ENCODE measurements around the gene LRRC59.
A peak's percentile ranks its signal among the peaks of the same experiment; 100 is the strongest.

LRRC59 gene

DNA sequence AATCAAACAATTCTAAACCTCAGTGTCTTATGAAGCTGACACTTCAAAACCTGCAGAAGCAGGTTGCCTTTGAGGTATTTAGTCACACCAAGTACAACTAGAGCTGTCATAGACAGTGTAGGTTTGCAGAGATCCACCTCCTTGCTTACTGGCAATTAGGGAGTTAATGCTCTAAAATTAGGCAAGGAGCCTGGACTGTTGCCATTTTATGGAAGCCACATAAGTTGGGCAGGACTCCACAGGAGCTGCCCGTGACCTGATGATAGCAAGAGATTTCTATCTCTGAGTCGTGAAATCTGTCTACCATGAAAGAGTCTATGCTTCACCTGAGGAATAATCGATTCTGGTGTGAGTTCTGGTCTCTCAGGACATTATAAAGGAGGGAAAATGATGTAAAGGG, 15.4 kb downstream of the LRRC59 start:
- no peak for DNase-seq

DNA sequence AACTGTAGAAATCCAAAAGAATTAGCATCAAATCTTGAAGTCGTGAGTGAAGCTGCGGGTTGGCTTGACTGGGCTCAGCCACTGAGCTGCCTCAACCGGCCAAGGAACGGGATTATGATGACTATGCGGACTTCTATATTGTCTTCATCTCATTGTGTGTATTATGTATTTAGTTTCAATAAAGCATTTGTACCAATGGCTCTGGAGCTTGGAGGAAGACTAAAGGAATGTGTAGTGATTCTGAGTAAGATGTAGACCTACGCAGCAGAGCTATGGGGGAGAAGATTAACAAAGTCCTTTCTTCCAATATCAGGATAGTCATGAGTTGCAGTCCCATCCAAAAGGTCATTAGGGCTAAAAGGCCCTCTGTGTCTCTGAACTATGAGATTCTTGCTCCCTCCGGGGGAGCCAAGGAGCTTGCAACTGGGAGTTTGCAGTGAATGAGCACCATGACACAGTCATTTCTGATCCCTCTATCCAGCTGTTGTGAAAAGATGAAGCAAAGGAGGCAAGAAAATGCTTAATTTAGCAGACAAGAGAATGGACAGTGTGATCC, 16.0 kb downstream of the LRRC59 start:
- no peak for DNase-seq

DNA sequence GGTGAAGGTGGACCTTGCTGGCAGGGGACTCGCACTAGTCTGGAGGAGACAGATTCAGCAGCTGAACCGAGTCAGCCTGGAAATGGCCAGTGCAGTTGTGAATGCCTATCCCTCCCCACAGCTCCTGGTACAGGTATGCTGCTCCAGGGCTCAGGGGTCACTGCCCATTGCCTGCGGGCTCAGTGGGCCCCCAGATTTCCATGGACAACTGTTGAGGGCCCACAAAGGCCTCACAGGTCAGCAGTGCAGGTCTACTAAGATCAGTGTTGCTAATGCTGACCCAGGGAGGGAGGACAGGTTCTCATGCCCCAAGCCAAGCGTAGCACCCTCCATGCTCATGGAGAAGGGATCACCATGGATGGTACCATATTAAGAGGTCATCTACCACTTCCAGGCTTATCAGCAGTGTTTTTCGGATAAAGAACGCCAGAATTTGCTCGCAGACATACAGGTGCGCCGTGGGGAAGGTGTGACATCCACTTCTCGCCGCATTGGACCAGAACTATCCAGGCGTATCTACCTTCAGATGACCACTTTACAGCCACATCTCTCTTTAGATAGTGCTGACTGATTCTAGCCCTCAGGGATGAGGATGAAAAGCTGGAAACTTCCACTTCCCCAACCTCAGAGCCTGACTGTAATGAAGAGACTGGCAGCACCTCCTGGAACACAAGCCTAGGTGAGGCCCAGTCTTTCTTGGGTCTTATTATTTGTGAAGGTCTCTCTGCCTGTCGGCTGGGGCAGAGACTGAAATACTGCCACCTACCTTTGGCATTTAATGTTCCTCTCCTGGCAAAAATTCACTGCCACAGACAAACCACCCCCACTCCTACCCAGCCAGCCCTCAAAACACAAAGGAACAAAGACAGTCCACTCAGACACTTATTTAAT, 16.7 kb downstream of the LRRC59 start:
- no peak for DNase-seq

DNA sequence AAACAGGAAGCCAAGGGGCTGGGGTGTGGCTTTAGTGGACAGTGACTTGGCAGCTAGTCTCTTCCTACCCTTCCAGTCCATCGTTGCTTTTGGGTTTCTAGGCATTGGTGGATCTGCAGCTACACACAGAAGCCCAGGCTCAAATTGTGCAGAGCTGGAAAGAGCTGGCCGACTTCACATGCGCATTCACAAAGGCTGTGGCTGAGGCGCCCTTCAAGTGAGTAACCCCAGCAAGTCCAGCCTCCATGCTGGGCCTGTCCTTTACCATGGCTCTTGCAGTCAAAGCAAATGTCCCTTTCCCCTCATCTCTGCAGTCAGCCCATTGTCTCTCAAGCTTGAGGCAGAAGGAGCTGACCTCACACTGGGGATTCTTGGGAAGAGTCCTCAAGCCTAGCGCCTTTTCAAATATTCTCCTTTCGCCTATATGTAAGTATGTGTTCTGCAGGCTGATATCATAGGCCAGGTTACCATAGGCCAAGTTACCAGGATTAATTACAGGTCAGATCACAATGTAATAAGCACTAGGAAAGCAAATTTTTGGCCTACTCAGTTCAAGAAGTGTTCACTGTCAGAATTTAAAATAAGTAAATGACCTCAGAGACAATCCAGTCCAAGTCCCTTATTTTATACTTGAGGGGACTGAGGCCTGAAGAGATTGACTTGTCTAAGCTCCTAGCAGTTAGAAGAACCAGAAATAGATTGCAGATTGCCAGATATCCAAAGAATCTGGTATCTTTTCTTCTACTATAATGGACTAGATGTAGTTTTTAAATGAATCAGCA, 17.8 kb downstream of the LRRC59 start:
- DNase-seq = no peak

DNA sequence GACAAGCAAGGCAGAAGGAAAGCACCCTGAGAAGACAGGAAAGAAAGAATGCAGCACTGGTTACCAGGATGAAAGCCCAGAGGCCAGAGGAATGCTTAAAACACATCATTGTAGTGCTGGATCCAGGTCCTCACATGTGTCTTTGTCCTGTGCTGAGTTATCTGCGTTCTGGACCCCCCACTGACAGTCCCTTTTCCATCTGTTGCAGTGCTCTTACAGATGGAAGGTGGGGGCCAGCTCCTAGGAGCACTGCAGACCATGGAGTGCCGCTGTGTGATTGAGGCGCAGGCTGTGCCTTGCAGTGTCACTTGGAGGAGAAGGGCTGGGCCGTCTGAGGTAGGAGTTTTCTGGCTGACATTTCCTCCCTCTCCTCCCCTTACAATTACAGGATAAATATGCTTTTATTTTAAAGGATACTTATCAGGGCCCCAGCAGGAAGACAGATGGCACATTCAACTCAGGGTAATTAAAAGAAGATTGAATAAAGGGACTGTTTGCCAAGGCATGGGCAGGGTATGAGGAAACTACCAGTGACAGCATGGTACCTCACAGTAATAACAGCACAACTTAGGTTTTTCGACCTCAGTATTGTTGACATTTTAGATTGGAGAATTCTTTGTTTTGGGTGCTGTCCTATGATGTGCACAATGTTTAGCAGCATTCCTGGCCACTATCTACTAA, 21.3 kb downstream of the LRRC59 start:
- no peak for DNase-seq

DNA sequence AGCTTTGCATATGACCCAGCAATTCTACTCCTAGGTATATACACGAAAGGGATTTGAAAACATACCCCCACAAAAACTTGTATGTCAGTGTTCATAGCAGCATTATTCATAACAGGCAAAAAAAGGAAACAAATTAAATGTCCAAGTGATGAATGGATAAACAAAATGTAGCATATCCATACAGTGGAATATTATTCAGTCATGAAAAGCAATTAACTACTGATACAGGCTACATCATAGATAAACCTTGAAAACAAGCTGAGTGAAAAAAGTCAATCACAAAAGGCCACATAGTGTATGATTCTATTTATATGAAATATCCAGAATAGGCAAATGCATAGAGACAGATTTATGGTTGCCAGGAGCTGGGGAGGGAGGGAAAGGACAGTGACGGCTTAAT, 23.6 kb downstream of the LRRC59 start:
- DNase-seq = no peak

DNA sequence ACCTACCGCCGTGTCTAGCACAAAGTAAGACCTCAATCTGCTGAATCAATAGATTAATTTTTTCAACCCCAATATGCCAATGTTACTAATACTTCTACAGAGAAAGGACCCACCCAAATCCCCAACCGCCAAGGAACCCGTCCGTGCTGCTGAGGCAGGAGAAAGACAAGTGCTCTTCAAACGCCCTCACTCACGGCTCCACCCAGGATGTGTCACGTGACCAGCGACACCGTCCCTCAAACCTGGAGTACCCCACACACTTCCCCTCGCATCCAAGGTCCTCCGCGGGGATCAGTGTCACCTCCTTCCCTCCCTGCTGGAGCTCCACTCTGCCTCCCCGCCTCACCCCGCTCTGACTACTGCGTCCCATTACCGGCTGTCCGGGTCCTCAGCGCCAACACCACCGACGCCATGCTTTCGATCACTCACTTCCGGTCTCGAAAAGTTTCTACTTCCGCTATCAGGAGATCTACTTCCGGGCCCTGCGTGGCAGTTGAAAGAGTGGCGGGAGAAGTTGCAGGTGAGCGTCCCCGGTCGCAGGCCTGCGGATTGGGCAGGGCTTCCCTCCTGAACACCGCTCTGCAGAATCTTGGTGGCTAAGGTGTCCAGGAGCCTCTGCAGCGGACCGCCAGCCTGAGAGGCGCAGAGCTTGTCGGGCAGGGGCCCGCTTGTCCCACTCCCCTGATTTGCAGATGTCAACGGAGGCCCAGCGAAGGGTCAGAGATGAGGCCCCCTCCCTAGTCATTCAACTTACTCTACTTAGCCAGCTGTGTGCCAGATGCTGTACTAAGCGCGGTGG, 24.4 kb downstream of the LRRC59 start, which contains the start of the genes EME1 and MRPL27:
Gene EME1 (plus strand): TSS at position 472 of the 799 bp plus-strand sequence. CDS start 1,980 bp downstream, outside the sequence.
Gene MRPL27 (minus strand): TSS at position 427 of the 799 bp plus-strand sequence. CDS start 14 bp downstream, at position 413.
- peak; percentile 88 for DNase-seq

DNA sequence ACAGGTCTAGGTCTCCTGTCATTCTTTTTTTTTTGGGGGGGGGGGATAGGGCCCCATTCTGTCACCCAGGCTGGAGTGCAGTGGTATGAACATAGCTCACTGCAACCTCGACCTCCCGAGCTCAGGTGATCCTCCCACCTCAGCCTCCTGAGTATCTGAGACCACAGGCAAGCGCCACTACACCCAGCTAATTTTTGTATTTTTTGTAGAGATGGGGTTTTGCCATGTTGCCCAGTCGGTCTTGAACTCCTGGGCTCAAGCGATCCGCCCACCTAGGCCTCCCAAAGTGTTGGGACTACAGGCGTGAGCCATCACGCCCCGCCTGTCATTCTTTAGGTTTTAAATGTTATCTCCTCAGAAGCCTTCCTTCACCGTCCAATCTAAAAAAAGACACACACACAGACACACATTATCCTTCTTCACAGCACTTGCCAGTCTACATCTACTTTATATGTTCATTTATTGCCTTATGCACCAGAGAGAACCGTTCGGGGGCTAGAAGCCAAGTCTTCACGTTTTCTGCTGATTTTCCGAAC, 25.0 kb downstream of the LRRC59 start:
- DNase-seq = no peak

DNA sequence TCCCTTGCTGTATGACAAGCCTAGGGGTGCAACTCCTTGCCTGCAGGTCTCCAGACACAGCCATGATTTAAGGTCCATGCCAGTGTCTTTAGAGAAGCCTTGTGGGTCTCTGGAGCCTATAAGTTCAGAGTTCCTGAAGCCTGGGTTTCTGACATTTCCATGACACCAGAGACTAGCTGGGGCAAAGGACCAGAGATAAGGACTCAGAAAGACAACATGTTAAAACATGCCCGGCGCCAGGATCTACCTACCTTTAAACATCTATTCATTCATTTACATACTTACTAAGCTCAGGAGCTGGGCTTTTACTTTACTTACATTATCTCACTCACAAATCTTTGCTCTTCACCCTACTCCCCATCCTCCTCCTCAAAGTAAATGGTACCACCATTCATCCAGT, 25.8 kb downstream of the LRRC59 start:
- DNase-seq = no peak

DNA sequence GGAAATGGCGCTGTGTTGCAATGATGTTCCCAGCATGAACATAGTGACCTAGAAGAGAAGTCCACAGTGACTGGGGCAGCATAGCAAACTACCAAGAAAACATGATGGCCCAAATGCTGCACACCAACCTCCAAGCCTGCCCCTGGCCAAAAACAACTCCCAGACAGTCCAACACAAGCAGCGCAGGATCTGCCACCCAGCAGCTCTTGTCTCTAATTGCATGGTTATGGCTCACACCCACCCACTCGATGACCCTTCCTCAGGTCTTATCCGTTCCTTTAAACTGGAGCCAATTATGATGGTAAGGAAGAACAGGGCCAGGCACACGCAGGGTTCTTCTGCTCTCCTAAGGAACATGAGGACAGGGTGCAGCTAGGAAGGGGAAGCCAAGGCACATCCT, 27.3 kb downstream of the LRRC59 start:
- no peak for DNase-seq

DNA sequence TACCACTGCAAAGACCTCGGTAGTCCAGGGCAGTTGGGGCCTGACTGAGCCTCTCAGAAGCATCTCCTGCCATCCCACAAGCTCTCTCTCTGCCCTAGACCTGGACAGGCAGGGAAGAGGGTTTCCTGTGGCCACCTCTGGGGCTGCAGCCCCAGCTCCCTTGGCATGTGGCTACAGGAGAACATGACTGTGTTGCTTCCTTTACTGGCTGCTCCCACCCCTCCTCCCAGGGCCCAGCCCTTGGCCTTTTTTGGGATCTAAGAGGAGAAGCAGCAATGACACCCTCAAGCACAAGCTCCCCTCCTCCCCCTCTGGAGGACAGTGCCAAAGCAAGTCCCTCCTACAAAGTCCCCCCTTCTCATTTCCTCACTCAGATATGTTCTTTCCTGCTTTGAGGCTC, 29.9 kb downstream of the LRRC59 start:
- no peak for DNase-seq

DNA sequence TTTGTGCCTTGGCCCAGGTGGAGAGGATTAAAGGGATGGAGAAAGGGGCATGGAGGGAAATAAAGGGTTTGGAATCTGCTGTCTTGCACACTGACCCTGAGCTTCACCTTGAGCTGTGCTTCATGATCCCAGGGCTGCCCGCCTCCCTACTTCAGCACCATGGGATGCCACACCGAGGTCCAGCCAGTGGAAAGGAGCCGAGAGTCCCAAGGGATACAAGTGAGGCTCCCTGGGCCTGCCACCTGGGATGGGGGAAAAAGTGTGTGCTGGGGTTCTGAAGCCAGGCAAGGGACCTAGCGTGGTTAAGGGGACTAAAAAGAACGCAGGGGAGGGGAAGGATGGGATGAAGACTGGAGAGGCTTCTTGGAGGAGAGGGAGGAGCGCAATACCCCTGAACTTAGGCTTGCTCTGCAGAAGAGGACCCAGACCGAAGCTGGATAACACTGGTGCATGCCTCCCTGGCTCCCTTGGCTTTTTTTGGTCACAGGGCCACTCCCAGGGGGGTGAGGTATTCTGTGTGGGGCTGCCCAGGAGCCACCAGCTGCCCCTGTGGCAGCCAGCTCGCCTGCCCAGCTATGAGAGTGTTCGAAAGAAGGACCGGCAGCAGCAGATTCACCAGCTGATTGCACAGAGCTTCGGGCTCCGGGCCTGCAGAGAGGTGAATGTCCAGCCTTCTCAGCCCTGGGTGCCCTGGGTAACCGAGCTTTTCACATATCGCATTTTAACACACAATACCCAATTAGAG, 31.5 kb downstream of the LRRC59 start:
- no peak for DNase-seq

DNA sequence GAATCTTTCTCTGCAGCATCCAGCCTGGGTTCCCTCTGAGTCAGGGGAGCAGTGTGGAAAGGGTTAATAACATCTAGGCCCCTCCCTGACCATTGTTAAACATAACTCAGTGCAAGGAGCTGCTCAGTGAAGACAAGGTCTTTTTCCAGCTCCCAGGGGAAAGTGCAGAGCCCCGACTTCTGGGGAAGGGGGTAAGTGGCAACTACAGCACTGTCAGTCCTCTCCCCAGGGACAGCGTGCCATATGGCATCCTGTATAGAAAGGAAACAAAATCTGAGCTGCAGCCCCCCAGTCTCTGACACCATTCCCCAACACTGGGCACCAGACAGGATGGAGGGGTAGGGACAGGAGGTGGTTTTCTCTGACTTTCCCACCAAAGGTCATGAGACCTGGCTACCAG, 32.2 kb downstream of the LRRC59 start:
- no peak for DNase-seq

DNA sequence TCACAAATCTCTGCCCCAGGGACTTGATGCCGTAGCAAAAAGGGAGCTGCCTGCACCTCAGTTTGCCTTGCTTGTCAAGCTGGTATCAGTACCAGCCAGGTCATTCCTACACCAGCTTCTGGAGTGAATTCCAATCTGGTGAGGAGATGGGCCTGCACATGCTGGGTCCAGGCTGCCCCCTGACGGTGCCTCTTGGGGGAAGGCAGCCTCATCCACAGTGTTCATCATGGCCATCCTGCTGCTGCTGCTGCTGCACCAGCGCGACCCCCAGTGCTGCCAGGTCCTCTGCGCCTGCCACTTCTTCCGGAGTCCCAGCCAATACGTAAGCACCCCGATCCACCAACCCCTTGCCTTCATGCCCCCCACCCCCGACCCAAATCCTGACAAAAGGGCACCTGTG, 32.6 kb downstream of the LRRC59 start:
- DNase-seq = peak; percentile 40

DNA sequence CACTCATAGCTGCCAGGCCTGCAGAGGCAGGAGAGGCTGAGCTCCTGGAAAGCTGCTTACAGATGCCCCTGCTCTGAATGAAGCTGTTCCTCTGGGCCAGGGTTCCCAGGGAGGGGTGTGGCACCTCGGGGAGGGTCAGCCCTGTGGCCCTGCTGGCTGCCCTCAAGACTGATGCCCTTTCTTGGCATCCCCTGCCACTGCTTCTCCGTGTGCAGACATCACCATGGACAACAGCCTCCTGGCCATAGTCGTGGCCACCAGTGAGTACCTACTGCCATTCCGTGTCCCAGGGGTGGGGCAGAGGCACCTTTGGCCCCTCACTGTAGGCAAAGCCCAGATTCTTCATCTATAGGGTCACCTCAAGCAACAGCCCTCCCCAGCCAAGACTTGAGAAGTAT, 33.3 kb downstream of the LRRC59 start:
- no peak for DNase-seq

DNA sequence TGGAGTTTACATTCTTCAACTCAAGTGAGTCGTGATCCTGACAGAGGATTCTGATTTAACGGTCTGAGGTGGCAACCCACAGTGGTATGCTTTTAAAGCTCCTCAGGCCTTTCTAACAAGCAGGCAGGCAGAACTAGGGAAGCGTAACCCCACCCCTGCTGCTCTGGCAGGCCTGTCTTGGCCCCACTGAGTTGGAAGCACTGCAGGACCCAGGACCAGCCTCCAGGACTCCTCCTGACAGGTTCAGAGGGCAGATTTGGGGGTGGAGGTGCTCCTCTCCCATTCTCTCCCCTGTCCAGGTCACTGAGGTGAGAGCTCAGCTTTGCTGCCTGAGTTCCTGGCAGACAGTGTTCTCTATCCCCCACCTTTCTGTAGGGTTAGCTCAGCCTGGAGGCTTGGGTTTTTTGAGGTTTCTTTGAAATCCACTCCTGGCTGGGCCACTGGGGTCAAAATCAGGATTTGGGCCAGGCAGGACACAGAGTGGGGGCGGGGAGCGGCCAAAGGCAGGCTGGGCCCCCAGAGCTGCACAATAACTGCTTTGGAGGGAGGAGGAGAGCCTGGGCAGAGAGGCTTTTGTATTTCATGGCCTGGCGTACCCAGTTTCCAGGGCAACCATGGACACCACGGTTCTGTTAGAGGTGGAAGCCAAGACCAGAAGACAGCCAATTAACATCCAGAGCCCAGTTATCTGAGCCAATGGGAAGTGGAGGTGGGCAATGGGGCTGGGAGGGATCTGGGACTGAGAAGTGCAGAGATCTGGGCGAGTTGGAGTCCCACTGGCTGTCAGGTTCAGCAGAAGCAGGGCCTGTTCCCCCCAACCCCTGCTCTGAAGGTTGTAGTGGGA, 33.9 kb downstream of the LRRC59 start:
- peak; percentile 30 for DNase-seq

DNA sequence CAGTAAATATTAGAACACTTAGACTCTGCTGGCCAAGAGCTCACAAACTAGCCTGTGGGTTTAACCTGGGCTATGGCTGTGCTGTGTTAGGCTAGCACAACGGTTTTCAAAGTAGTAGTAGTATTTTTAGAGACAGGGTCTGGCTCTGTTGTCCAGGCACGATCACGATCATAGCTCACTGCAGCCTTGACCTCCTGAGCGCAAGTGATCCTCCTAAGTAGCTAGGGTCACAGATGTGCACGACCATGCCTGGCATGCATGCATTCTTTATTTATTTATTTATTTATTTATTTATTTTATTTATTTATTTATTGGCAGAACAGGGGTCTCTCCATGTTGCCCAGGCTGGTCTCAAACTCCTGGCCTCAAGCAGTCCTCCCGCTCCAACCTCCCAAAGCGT, 34.7 kb downstream of the LRRC59 start:
- DNase-seq = no peak

DNA sequence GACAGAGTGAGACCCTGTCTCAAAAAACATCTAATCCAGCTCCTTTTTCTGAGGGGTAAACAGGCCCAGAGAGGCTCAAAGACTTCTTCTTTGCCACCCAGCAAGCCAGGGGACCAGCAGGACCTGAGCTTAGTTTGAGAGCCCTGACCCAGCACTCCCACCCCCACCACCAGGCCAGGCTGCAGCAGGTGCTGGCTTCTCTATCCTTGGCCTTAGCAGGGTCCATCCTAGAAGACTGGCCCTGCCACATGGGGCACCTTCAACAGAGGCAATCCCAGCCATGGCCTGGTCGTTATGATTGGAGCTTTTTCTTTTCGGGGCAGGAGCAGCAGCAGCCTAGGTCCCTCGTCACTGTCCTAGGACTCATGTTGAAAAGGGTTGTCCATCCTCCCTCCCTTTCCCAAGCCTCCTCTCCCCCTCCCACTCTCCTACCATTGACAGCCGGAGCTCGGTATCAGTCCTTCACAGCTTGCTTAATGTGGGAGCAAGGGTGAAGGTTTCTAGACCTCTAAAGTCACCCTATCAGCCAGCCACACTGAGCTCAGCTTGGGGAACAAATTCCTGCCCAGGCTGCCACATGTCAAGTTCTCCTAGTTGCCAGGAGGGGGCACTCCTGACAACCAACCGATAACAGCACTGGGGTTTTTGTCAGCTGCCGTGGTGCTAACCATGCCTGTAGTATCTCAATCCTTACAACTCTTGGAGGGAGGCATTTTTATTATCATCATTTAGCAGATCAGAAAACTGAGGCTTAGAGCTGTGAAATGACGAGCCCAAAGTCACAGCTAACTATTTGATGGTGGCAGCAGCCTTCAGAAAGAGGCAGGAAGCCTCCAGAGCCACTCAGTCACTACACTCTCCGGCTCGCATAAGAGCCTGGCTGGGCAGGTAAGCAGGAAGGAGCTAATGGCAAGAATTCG, 35.5 kb downstream of the LRRC59 start:
- DNase-seq = peak; percentile 59
